H1 (cell line): ENCODE measurements around the gene SUSD5.
"Not testable (repeated sequence)": the region's sequence is repeated elsewhere in the genome, so short reads cannot be mapped to it uniquely, and the experiment has no call there.

ENCODE experiments used
- CBX8 ChIP-seq: fragments of 300-800, 300-1000 bp; sonication (generic); IDR thresholded peaks from 2 replicates; pipeline ENCODE4 v1.7.1; 2016; ENCODE audit warnings: low read depth, low read length, borderline replicate concordance
- CEBPB ChIP-seq: IDR thresholded peaks from 2 replicates; pipeline ENCODE4 v1.6.1; 2012; ENCODE audit warnings: low read depth, low read length
- CHD2 ChIP-seq: IDR thresholded peaks from 2 replicates; pipeline ENCODE4 v1.6.1; 2012; ENCODE audit warnings: low read length, improper control_type of control experiment
- CTCF ChIP-seq, 3 experiments: IDR thresholded peaks; 1 replicate in 2 of 3; 2 replicates in 1 of 3; pipeline versions ENCODE4 v1.5.1 to v1.6.1; 2011; ENCODE audit warnings: low read length in 3 of 3, mild to moderate bottlenecking in 3 of 3, inconsistent platforms in 2 of 3, low read depth in 1 of 3, moderate library complexity in 1 of 3; ENCODE audit not compliant: insufficient read depth in 1 of 3; ENCODE audit errors: control extremely low read depth in 1 of 3
- EZH2 ChIP-seq: fragments of 200-600 bp; sonication (generic); IDR thresholded peaks from 2 replicates; pipeline ENCODE4 v1.7.1; 2012; ENCODE audit warnings: low read depth, mild to moderate bottlenecking, moderate library complexity, low read length, inconsistent platforms; ENCODE audit not compliant: severe bottlenecking
- GABPA ChIP-seq: IDR thresholded peaks from 2 replicates; pipeline ENCODE4 v1.6.1; 2011; ENCODE audit warnings: mild to moderate bottlenecking, low read length, moderate library complexity, borderline replicate concordance; ENCODE audit not compliant: insufficient read depth
- GTF2F1 ChIP-seq: IDR thresholded peaks from 2 replicates; pipeline ENCODE4 v1.6.1; 2012; ENCODE audit warnings: low read depth, low read length, improper control_type of control experiment, borderline replicate concordance
- MAX ChIP-seq: IDR thresholded peaks from 2 replicates; pipeline ENCODE4 v1.6.1; 2012; ENCODE audit warnings: inconsistent platforms
- POLR2A ChIP-seq, 2 experiments: IDR thresholded peaks; 1 replicate in 1 of 2; 2 replicates in 1 of 2; pipeline ENCODE4 v1.6.1; 2011; ENCODE audit warnings: low read depth in 2 of 2, low read length in 2 of 2, mild to moderate bottlenecking in 2 of 2; ENCODE audit errors: control extremely low read depth in 1 of 2
- RBBP5 ChIP-seq: IDR thresholded peaks from 2 replicates; pipeline ENCODE4 v1.7.1; 2012; ENCODE audit warnings: low read depth, mild to moderate bottlenecking, inconsistent platforms, low read length, moderate library complexity, borderline replicate concordance
- SIX5 ChIP-seq: IDR thresholded peaks from 2 replicates; pipeline ENCODE4 v1.6.1; 2011; ENCODE audit warnings: mild to moderate bottlenecking, low read depth, low read length
- SRF ChIP-seq: IDR thresholded peaks from 2 replicates; pipeline ENCODE4 v1.6.1; 2011; ENCODE audit warnings: mild to moderate bottlenecking, low read depth, low read length, moderate library complexity
- TAF1 ChIP-seq: IDR thresholded peaks from 2 replicates; pipeline ENCODE4 v1.6.1; 2011; ENCODE audit warnings: mild to moderate bottlenecking, low read depth, low read length
- YY1 ChIP-seq: IDR thresholded peaks from 2 replicates; pipeline ENCODE4 v1.6.1; 2011; ENCODE audit warnings: low read depth, mild to moderate bottlenecking, low read length

GRCh38 chr3:33106854-33107253 lies 111.8 kb downstream of the SUSD5 start:
- not testable (repeated sequence) for TF ChIP-seq CTCF (IDR thresholded peaks at IDR 0.05; ENCODE audit: control extremely low read depth in 1 of 3, insufficient read depth in 1 of 3, low read depth in 1 of 3, low read length in 3 of 3); TAF1; POLR2A (IDR thresholded peaks at IDR 0.05; ENCODE audit: control extremely low read depth in 1 of 2, low read depth in 2 of 2, low read length in 2 of 2); MAX; EZH2; CEBPB; CHD2; RBBP5; SIX5; SRF; CBX8; GABPA; YY1; GTF2F1
